Measurements from ENCODE around the gene CPN2.

Gene CPN2

DNA sequence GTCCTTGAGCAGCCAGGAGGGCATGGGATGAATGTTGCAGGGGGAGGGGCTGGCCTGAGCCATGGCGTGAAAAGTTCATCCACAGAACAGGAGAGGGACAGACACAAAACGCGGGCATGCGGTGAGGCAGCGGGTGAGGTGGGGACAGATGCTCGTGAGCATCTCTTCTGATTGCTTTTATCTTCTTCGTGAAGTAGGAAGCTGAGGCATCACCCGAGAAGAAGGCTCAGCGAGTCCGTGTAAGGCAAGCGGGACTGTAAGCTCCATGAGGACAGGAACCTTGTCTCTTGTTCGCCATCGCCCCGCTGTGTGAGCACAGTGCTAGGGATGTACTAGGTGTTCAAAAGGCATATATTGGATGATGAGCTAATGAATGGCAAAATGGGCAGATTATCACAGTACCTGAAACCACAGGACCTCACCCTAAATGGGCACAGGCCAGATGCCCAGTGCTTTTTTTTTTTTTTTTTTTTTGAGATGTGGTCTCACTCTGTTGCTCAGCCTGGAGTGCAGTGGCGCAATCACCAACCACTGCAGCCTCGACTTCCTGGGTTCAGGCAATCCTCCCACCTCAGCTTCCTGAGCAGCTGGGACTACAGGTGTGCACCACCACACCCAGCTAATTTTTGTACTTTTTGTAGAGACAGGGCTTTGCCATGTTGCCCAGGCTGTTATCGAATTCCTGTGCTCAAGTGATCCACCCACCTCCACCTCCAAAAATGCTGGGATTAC lies 46.8 kb downstream of the CPN2 start:
- FAIRE-seq = no peak
- DNase-seq (ENCODE audit: extremely low spot score, insufficient read length, low read depth) = no peak

DNA sequence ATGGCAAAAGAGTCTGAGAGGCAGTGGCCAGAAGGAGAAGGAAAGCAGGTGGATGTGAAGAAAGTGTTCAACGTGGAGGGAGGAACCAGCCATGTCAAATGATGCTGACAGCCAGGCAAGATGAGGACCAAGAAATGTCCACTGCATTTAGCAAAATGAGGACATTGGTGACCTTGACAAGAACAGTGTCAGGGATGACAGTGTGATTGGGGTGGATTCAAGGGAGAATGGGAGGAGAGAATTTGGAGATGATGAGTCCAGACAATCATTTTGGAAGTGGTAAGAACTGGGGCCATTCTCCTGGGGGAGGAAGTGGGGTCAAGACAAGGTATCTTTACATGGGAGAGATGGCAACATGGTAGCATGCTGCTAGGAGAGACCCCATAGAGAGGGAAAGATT lies 47.4 kb downstream of the CPN2 start:
- no peak for DNase-seq (ENCODE audit: extremely low spot score, insufficient read length, low read depth)
- FAIRE-seq = no peak

DNA sequence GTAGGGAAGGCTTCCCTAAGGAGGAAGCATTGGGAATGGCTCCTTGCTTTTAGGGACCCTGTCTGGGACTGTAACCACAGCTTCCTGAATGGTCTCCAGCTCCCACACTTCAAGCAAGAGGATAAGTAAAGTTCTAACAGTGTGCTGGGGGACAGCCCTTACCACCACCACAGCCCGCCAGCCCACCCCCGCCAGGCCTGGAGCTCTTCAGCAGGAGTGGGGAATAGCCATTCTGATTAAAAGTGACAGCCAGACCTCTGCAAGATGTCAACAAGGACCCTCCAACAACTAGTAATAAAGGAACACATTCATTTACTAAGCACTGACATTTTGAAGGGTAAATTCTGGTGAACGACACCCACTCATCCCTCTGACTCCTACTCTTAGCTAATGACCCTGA lies 49.4 kb downstream of the CPN2 start:
- FAIRE-seq (no peak), DNase-seq (ENCODE audit: extremely low spot score, insufficient read length, low read depth) (no peak)

- FAIRE-seq (no peak), DNase-seq (ENCODE audit: extremely low spot score, insufficient read length, low read depth) (no peak)
These were observed 50.2 kb downstream of the CPN2 start for GRCh38 chr3:194300936-194301335.

- FAIRE-seq (no peak), DNase-seq (ENCODE audit: extremely low spot score, insufficient read length, low read depth) (no peak)
These were observed 50.8 kb downstream of the CPN2 start for GRCh38 chr3:194300382-194300758.

DNA sequence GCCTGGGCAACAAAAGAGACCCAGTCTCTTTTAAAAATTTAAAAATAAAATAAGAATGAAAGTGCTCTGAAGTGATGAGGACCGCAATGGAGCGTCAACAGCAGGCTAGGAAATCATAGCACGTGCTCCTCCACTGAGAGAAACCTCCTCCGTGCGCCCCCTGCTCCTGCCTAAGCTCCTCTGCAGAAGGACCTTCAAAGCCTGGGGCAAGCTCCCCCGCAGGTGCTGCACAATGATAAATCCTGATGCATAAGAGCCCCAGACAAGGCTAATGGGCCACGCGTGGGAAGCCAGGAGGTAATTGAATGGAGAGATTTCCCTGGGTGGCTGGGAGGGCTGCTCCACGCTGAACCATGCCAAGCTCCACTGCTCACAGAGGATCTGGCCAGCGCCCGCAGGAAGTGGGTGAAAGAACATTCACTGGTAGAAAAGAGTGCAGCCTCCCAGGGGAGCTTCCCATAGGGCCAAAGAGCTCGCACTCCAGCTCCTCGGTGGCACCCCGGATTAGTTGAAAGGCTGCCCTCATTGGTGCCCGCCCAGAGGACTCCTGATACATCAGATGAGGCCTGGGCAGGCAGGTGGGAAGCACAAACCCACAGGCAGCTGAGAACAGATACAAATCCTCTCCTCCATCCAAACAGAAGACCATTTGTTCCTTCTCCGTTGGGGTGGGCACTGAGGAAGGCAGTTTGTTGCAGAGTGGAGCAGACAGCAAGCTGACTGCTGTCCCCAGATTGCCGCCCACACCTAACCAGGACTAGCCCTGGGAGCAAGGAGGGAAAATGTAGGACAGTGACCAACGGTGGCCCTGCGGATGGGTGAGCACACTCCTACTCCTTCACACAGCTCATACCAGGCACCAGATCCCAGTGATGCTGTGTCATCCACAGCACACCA lies 52.5 kb downstream of the CPN2 start:
- no peak for DNase-seq (ENCODE audit: extremely low spot score, insufficient read length, low read depth)

DNA sequence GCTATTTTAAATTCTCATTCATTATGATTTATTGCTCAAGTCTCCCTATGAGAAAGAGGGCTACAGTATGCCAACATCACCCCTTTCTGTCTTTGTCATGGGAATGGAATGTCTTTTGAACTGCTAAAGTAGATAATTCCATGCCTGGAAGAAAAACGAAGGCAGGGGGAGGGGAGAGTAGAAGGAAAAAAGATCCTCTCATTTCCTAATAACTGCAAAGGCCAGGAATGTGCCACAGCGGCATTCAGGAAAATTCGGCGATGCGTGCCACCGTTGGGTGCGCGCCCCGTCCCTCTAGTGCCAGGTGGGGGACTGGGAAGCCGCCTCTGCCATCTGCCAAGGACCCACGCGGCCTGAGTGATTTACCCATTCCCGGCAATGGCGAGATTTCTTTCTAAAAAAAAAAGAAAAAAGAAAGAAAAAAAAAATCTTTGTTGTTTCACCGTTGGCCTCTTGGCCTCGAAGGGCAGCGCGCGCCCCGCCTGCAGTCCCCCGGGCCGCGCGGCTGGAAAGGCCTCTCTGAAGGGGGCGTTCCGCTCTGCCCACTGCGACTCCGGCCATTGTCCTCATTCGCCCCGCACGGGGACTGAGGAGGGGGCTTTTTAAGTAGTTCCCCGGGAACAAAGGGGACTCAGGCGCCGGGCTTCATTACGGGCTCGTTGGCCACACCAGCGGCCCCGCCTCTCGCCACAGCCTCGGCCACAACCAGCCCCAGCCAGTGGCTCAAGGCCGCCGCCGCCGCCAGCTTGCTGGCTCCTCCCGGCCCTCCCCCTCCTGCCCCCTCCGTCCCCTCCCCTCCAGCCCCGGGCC lies 54.5 kb downstream of the CPN2 start:
- no peak for DNase-seq (ENCODE audit: extremely low spot score, insufficient read length, low read depth)
- no peak for FAIRE-seq

More for the DNA sequence above, 52.5 kb downstream of the CPN2 start:
- no peak for FAIRE-seq

DNA sequence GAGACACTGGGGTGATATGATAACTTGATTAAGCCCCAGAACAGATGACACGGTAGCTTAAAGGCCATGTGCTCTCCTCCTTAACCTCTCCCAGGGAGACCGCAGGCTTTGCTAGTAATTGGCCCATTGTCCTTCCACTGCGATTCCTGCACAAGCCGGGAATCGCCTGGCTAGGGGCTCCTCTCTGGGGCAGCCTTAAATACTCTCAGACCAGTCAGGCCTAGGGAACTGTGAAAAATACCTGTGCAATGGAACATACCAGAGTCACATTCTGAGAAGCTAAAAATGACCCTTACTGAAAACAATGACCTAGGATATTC lies 56.3 kb downstream of the CPN2 start:
- FAIRE-seq = no peak
- no peak for DNase-seq (ENCODE audit: extremely low spot score, insufficient read length, low read depth)

- DNase-seq (ENCODE audit: extremely low spot score, insufficient read length, low read depth) = no peak
- FAIRE-seq = no peak
These were observed 56.8 kb downstream of the CPN2 start for GRCh38 chr3:194294199-194294894.

GRCh38 chr3:194293546-194294198 lies 57.5 kb downstream of the CPN2 start:
- DNase-seq (ENCODE audit: extremely low spot score, insufficient read length, low read depth) (no peak), FAIRE-seq (no peak)

GRCh38 chr3:194292331-194292730 lies 58.8 kb downstream of the CPN2 start:
- no peak for DNase-seq (ENCODE audit: extremely low spot score, insufficient read length, low read depth)
- no peak for FAIRE-seq

Data from GM18507 (cell line).